GM23338 (cell line): Measurements from ENCODE around the gene EPHA8.

Experiments
- CREB1 ChIP-seq: fragments of 250-450 bp; sonication (Bioruptor Pico); IDR thresholded peaks from 2 replicates; pipeline ENCODE4 v1.5.0; 2020; ENCODE audit warnings: low read depth, mild to moderate bottlenecking, moderate library complexity
- CTCF ChIP-seq, 2 experiments: fragments of 200-600 bp in 1 of 2; sonication (generic) in 1 of 2; conservative IDR thresholded peaks; 2 replicates each; pipeline versions ENCODE4 v1.5.1 to v1.6.1; 2016 to 2017; ENCODE audit warnings: antibody characterized with exemption in 2 of 2, low read depth in 2 of 2, mild to moderate bottlenecking in 2 of 2, moderate library complexity in 1 of 2
- EZH2 ChIP-seq: fragments of 200-600 bp; sonication (generic); IDR thresholded peaks from one replicate; pipeline ENCODE4 v1.8.0; 2017; ENCODE audit warnings: antibody characterized with exemption, mild to moderate bottlenecking, low read depth; ENCODE audit not compliant: unreplicated experiment
- NANOG ChIP-seq: IDR thresholded peaks from 2 replicates; pipeline ENCODE4 v1.6.1; 2016; ENCODE audit warnings: antibody characterized with exemption, borderline replicate concordance
- POLR2AphosphoS5 ChIP-seq: IDR thresholded peaks from 2 replicates; pipeline ENCODE4 v1.6.1; 2016; ENCODE audit warnings: antibody characterized with exemption, low read depth
- ZNF331 ChIP-seq: fragments of 250-450 bp; sonication (Bioruptor Pico); IDR thresholded peaks from 2 replicates; pipeline ENCODE4 v1.5.0; 2020; ENCODE audit warnings: low read depth, mild to moderate bottlenecking, moderate library complexity
- TF ChIP-seq, protein P1 (sequence below): IDR thresholded peaks from 2 replicates; pipeline ENCODE4 v1.6.1; 2016; ENCODE audit warnings: antibody characterized with exemption

DNA sequence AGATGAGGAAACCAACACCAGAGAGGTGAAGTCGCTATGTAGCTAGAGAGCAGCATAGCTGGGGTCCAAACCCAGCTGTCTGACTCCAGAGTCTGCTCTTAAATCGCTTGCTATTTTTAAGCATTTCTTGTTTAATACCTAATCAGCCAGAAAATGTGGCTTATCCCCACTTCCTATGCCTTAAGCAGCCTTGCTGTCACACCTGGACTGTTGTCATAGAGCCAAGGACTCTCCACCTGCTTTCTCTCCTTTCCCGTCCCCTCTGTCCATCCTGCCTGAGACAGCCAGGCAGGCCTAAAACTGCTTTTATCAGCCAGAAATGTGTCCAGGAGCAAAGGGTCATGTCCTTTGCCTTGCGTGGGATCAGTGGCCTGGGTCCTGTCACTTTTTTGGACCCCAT is 28.3 kb upstream of the EPHA8 start:
- TF ChIP-seq POLR2AphosphoS5 (no peak), CTCF (conservative IDR thresholded peaks at IDR 0.05; ENCODE audit: low read depth in 2 of 2) (no peak), EZH2 (no peak), ZNF331 (CRISPR knock-in tag) (no peak), CREB1 (CRISPR knock-in tag) (no peak), NANOG (no peak)
- TF ChIP-seq, protein P1, sequence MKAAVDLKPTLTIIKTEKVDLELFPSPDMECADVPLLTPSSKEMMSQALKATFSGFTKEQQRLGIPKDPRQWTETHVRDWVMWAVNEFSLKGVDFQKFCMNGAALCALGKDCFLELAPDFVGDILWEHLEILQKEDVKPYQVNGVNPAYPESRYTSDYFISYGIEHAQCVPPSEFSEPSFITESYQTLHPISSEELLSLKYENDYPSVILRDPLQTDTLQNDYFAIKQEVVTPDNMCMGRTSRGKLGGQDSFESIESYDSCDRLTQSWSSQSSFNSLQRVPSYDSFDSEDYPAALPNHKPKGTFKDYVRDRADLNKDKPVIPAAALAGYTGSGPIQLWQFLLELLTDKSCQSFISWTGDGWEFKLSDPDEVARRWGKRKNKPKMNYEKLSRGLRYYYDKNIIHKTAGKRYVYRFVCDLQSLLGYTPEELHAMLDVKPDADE = no peak
